ENCODE measurements around the gene PODXL.
A peak's percentile ranks its signal among the peaks of the same experiment; 100 is the strongest.
"Not testable (repeated sequence)": the region's sequence is repeated elsewhere in the genome, so short reads cannot be mapped to it uniquely, and the experiment has no call there.

PODXL gene

GRCh38 chr7:131536361-131536849 lies 20.0 kb downstream of the PODXL start:
- no peak for DNase-seq

DNA sequence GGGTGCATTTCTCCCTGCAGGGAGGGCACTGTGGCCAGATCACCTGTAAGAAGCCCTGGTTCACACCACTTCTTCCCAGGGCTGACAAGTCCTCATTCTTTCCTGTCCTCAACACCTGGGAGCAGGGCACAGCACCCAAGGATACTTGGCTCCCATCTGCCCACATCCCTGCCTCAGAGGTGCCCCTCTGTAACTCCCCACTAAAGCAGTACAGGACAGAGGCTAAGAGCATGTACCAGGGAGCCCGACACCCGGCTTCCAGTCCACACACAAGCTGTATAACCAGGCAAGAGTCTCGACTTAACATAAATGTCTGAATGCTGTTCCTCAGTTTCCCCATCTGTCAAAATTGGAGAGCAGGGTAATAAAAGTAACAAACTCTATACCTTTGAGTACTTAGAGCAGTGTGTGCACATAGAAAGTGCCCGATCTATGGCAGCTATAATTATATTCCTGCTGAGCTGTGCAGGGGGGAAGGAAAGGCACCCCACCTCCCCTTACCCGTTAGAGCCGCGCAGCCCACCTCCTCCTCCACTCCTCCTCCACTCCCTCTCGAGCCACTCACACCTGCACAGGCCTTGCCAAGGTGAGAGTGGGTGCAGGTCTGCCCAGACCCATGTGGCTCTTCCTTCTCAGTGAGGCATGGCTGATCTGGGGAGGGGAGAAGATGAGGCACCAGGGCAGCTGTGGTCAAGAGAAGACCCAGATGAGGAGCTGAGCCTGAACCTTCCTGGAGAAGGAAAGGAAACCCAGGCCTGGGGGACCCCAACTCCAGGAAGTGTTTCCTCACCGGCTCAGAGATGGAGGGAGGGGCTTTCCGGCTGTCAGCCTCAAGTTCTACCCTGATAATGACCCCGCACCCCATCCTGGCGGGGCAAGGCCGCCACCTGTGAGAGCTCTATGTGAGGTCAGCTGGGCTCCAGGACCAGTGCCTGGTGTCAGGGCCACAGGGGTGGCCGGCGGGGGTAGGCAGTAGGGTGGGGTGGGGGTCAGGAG lies 22.6 kb downstream of the PODXL start:
- no peak for DNase-seq

- no peak for DNase-seq
Measured at GRCh38 chr7:131533151-131533559, 23.3 kb downstream of the PODXL start.

DNA sequence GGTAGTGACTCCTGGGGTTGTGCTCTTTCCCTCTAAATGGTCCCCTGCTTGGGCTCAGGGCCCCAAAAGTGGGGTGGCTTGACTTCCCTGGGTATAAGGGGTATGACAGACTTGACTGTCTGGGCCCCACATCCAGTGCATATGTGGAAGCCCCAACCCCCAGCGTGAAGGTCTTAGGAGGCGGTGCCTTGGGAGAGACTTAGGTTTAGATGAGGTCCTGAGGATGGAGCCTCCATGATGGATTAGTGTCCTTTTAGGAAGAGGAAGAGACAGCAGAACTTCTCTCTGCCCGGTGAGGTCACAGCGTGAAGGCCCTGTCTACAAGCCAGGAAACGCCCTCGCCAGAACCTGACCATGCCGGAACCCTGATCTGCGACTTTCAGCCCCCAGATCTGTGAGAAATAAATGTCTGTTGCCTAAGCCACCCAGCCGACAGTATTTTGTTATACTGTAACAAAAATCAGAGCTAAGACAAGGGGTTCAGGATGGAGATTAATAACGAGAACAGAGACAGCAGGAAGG lies 23.8 kb downstream of the PODXL start:
- no peak for DNase-seq

DNA sequence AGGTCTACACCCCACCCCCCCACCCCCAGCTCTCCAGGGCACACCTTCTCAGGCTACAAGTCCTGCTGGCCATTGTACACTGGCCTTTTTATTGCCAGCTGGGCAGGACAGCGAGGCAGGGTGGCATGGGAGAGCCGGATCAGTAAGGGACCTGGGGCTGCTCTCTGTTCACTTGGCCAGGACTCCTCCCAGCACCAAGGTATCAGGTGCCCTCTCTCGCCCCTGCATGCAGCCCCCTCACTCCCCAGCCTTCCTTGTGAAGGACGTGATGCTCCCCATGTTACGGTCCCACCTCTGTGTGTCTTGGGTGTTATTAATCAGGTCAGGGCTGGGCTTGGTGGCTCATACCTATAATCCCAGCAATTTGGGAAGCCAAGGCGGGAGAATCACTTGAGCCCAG lies 26.3 kb downstream of the PODXL start:
- no peak for DNase-seq

GRCh38 chr7:131529617-131530016 lies 26.8 kb downstream of the PODXL start:
- no peak for DNase-seq

- no peak for DNase-seq
Measured at GRCh38 chr7:131529179-131529578, 27.2 kb downstream of the PODXL start.

GRCh38 chr7:131527456-131527855 lies 29.0 kb downstream of the PODXL start:
- DNase-seq = no peak

DNA sequence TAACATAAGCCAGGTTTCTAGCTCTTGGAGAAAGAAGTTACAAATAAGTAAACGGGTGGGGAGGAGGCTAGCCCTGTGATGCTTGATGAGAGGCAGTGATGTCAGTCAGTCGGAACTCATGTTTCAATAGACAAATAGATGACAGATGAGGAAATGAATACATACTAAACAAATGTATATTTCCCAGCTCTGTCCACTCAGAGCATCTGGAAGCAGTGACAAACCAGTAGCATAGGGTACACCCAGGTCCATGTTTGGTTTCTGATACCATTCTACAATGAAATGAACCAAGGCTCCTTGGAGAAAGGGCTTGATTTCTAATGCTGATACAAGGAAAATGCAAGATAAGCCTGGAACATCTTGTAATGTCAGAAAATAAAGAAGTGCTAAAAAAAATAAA lies 30.6 kb downstream of the PODXL start:
- DNase-seq = no peak

DNA sequence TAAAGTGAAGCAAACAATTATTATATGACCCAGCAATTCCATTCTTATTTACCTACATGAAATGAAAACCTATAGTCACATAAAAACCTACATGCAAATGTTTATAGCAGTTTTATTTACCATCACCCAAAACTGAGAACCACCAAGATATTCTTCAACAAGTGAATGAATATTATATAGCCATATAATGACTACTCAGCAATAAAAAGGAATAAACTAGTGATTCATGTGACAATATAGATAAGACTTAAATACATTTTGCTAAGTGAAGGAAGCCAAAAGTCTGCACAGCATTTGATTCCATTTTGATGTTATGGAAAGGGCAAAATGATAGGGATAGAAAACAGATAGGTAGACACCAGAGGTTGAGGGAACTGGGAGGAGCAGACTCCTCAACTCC lies 31.7 kb downstream of the PODXL start:
- no peak for DNase-seq

DNA sequence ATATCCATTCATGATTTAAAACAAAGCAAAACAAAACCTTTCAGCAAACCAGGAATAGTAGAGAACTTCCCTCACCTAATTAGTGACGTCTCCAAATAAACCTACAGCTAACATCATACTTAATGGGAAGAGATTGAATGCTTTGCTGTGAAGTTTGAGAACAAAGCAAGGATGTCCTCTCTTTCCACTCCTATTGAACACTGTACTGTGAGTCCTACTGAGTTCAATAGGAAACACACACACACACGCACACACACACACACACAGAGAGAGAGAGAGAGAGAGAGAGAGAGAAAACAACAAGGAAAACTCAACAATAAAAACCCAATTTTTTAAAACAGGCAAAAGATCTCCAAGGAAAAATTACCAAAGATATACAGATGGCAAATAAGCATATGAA lies 32.3 kb downstream of the PODXL start:
- DNase-seq = no peak

DNA sequence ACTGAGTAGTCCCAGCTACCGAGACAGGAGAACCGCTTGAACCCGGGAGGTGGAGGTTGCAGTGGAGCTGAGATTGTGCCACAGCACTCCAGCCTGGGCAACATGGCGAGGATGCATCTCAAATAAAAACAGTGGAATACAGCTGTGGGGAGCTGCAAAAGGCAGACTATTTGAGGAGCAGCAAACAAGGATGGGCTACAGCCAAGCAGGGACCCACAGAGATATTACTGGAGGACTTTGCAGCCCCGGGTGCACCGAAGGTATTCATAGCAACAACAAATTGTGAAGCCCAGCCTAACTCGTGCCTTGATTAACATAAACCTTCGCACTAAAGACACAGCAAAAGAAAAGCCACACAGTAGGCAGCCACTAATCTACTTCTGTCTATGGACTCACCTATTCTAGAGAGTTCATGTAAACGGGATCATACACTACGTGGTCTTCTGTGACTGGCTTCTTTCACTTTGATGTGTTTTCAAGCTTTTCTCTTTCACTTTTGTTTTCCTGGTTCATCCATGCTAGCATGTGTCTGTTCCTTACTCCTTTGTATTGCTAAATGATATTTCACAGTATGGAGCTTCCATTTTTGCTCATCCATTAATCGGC lies 34.0 kb downstream of the PODXL start:
- DNase-seq = no peak

GRCh38 chr7:131521651-131522163 lies 34.7 kb downstream of the PODXL start:
- no peak for DNase-seq

DNA sequence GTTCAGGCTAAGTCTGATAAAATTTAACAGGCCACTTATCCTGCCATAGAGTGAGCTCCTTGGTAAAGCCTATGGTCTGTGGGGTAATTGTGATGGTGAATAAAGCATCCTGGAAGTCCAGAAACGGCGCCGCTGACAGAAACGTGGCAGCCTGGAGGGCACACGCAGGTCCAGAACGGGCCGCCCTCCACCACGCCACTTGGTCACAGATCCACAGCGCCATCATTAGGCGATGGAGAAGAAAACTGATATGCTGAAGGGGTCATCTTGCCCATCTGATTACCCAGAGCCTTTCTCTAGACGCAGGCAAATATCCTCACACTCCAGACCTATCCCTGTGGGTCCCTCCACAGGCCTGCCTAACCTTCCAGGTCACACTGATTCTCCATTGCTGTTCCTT lies 37.8 kb downstream of the PODXL start:
- DNase-seq = no peak

DNA sequence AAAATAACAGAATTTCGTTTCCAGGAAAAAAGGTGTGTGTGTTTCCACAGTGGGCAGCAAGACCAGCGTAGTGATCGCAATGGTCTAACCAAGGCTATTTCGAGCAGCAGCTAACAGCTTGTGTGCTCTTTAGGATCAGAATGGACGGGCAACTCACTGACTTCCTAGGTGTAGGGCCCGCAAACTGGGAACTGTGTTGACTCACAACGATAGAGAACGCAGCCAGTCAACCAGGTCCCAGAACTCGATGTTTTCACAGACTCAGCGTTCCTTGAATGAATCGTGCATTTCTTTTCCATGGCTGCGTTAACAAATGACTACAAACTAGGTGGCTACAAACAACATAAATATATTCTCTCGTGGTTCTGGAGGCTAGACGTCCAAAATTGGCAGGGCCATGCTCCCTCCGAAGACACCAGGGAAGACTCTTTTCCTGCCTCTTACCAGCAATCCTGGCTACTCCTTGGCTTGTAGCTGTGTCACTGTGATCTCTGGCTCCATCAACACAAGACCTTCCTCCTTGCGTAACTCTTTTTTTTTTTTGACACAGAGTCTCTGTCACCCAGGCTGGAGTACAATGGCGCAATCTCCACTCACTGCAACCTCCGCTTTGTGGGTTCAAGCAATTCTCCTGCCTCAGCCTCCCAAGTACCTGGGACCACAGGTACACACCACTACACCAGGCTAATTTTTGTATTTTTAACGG lies 39.1 kb downstream of the PODXL start:
- DNase-seq = no peak

DNA sequence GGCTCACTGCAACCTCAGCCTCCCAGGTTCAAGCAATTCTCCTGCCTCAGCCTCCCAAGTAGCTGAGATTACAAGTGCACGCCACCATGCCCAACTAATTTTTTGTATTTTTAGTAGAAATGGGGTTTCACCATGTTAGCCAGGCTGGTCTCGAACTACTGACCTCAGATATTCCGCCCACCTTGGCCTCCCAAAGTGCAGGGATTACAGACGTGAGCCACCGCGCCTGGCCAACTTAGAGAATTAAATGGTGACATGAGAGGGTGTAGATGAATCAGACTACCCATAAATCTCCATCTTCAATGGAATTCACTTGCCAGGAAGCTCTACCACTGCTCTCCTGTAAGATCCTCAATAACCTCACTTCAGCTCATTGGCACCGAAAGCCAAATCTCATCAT lies 41.0 kb downstream of the PODXL start:
- DNase-seq = not testable (repeated sequence)

DNA sequence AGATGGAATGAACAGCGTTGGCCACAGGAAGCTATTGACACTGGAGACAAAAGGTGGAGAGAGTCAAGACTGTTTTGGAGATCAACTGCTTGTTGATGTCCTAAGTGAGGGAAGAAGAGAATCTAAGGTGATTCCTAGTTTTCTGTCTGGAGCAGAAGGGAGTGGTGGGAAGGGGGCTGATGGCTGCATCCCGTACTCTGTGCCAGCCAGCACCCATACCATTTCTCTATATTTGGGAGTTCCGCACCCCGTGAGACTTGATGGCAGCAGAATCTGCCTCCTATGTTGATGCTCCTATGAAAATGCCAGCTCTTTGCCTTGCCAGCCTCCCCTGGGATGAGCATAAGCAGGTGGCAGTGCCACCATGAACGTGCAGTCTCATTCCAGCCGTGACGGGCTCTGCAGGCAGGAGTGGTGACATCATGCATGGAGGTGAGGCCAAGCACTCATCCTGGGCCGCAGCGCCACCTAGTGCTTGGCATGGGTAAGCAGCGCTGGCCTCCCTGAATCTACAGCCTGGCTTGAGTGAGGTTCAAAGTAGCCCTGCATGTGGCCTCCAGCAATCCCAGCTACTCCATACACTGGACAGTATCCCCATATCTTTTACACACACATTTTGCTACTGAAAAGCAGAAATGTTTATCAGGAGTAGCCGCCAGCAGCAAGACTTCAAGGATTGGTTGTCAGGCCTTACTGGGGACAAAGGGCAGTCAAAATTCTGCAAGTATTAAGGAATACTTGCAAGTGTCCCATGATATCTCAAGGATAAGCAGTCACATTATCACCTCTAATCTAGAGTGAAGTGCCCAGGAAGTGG lies 43.0 kb downstream of the PODXL start:
- DNase-seq = peak; percentile 84

DNA sequence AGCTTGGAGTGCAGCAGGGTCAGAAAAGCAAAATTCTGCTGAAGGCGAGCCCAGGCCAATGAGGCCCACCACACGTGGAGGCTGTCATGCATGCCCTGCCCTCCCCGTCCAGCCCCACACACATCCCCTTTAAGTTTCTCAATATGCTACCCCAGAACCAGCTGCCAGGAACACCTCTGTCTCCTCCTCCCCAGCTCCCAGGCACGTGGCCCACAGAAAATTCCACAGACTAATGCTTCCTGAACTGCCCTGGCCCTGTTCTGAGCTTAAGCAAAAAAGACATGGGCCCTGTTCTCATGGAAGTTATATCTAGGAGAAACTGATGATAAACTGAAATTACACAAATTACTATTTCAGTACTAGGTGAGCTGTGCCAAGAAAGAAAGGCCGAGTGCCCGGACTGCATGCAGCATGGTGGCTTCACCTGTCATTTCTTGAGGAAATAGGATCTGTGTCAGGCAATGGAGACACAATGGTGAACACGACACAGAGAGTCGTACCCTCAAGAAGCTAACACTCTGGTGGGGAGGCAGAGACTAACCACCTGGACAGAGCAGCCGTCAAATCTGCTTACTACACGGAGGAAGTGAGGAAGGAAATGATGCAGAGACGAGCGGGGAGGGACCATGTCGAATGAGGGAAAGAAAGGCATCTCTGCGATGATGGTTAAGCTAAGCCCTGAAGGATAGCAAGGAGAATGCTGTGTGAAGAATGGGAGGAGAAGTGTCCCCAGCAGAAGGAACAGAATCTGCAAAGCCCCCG lies 44.5 kb downstream of the PODXL start:
- no peak for DNase-seq

GRCh38 chr7:131511071-131511470 lies 45.4 kb downstream of the PODXL start:
- no peak for DNase-seq

GRCh38 chr7:131509781-131510180 lies 46.6 kb downstream of the PODXL start:
- no peak for DNase-seq

- no peak for DNase-seq
Measured at GRCh38 chr7:131508754-131509486, 47.5 kb downstream of the PODXL start.

Measured in DMS153 (cell line).